KBM-7 (cell line): ENCODE data around the gene ACE.

ENCODE experiments used
- DNase-seq: peaks from one replicate; pipeline ENCODE4 v3.0.0-alpha.2; 2015
- in situ Hi-C: fragments of 300-500 bp; cut with MboI; formaldehyde crosslinking; loops from 2 replicates; pipeline ENCODE4 v1.14.3; 2020; ENCODE audit warnings: low sequenced_read_pairs, low pct_unique_long_range_greater_than_20kb, mixed read lengths

Gene ACE

GRCh38 chr17:63543822-63544420 is 67.1 kb downstream of the ACE start:
- no peak for DNase-seq
- in situ Hi-C loops: no loop called here

GRCh38 chr17:63544467-63545301 is 67.8 kb downstream of the ACE start:
- no peak for DNase-seq
- in situ Hi-C loops: no loop called here

- DNase-seq: no peak
- in situ Hi-C loops: no loop called here
These were observed 69.6 kb downstream of the ACE start for GRCh38 chr17:63546308-63547082.

- DNase-seq: no peak
- in situ Hi-C loops: no loop called here
These were observed 70.2 kb downstream of the ACE start for GRCh38 chr17:63547083-63547523.
